ENCODE measurements around the gene CABLES1. TPM values are rescaled to one million over a fixed set of nuclear protein-coding genes. Genes with fewer than 3 reads are reported as not detected.

Gene CABLES1
- total RNA-seq, 4 donors from 2014 or later: 4.0 to 24.0 (median 10.2) TPM

- no peak for ATAC-seq
- Histone ChIP-seq H3K9me3 (no peaks in the 10 kb centered on the region), H3K4me1 (peaks cover 0 to 3% (median 0%) of the 10 kb centered on the region in 3 donors), H3K27me3 (no peaks in the 10 kb centered on the region), H3K36me3 (no peaks in the 10 kb centered on the region), H3K4me3 (no peak overlapping the region), H3K27ac (no peak overlapping the region)
- TF ChIP-seq POLR2AphosphoS5 (IDR thresholded peaks at IDR 0.05) (no peak), CTCF (IDR thresholded peaks at IDR 0.05) (no peak), EP300 (IDR thresholded peaks at IDR 0.05) (no peak), POLR2A (IDR thresholded peaks at IDR 0.05) (no peak)
- 80 to 87% methylated on average over 3 to 6 of the region's 6 CpGs for whole genome bisulfite sequencing, 2 donors (ENCODE audit: low coverage in 1 of 2)
Observed at GRCh38 chr18:23162473-23162872, 27.2 kb downstream of the CABLES1 start.

- TF ChIP-seq POLR2A (IDR thresholded peaks at IDR 0.05) (no peak), CTCF (IDR thresholded peaks at IDR 0.05) (no peak), EP300 (IDR thresholded peaks at IDR 0.05) (no peak), POLR2AphosphoS5 (IDR thresholded peaks at IDR 0.05) (no peak)
- WGBS, 2 donors (ENCODE audit: low coverage in 1 of 2): 82 to 83% methylated on average over 9 to 10 of the region's 11 CpGs
- ATAC-seq: no peak
Observed at GRCh38 chr18:23163786-23164533, 28.7 kb downstream of the CABLES1 start.

GRCh38 chr18:23165271-23166068, 30.2 kb downstream of the CABLES1 start:
- 94 to 96% methylated on average over 6 to 9 of the region's 9 CpGs for WGBS, 2 donors (ENCODE audit: low coverage in 1 of 2)
- no peak overlapping the region for H3K27ac ChIP-seq
- no peaks in the 10 kb centered on the region for H3K27me3 ChIP-seq
- ATAC-seq: no peak
- H3K4me3 ChIP-seq: no peak overlapping the region
- H3K36me3 ChIP-seq: no peaks in the 10 kb centered on the region
- peaks cover 0 to 6% (median 0%) of the 10 kb centered on the region in 3 donors for H3K4me1 ChIP-seq
- H3K9me3 ChIP-seq: no peaks in the 10 kb centered on the region
- no peak for TF ChIP-seq POLR2A (IDR thresholded peaks at IDR 0.05)
- no peak for TF ChIP-seq CTCF (IDR thresholded peaks at IDR 0.05)
- no peak for TF ChIP-seq POLR2AphosphoS5 (IDR thresholded peaks at IDR 0.05)
- TF ChIP-seq EP300 (IDR thresholded peaks at IDR 0.05): no peak

More at GRCh38 chr18:23163786-23164533, 28.7 kb downstream of the CABLES1 start:
- H3K9me3 ChIP-seq: no peaks in the 10 kb centered on the region
- no peak overlapping the region for H3K4me3 ChIP-seq
- no peak overlapping the region for H3K27ac ChIP-seq
- H3K4me1 ChIP-seq: peaks cover 0 to 6% (median 0%) of the 10 kb centered on the region in 3 donors
- H3K36me3 ChIP-seq: no peaks in the 10 kb centered on the region
- no peaks in the 10 kb centered on the region for H3K27me3 ChIP-seq

GRCh38 chr18:23166891-23167541, 31.7 kb downstream of the CABLES1 start:
- no peak for ATAC-seq
- TF ChIP-seq CTCF (IDR thresholded peaks at IDR 0.05): no peak
- TF ChIP-seq POLR2A (IDR thresholded peaks at IDR 0.05): no peak
- Histone ChIP-seq H3K4me1 (peaks cover 0 to 6% (median 0%) of the 10 kb centered on the region in 3 donors), H3K36me3 (no peaks in the 10 kb centered on the region), H3K9me3 (no peaks in the 10 kb centered on the region), H3K27ac (no peak overlapping the region), H3K4me3 (no peak overlapping the region), H3K27me3 (no peaks in the 10 kb centered on the region)
- WGBS, 2 donors (ENCODE audit: low coverage in 1 of 2): 51 to 76% methylated on average over 3 to 7 of the region's 7 CpGs

Data from gastroesophageal sphincter (tissue), 4 donors.